Smooth muscle cell (in vitro differentiated cells): ENCODE results near the gene MYH6. TPM values are rescaled to one million over a fixed set of nuclear protein-coding genes. Genes with fewer than 3 reads are reported as not detected.
"Not testable (repeated sequence)": the region's sequence is repeated elsewhere in the genome, so short reads cannot be mapped to it uniquely, and the experiment has no call there.

Experiments
- DNase-seq: peaks from one replicate; lab custom pipeline; 2025; ENCODE audit not compliant: unreplicated experiment; lab: John Stamatoyannopoulos, UW
- H2AFZ ChIP-seq: fragments of 200-600 bp; sonication (generic); 2 replicates; pipeline ENCODE4 v1.6.0; 2016; ENCODE audit warnings: antibody characterized with exemption, low read depth, mild to moderate bottlenecking
- H3F3A ChIP-seq: fragments of 200-600 bp; sonication (generic); 2 replicates; pipeline ENCODE4 v1.6.0; 2017; ENCODE audit warnings: antibody characterized with exemption, low read depth
- H3K27ac ChIP-seq: fragments of 200-600 bp; sonication (generic); 2 replicates; pipeline ENCODE4 v1.5.1; 2016; ENCODE audit warnings: low read depth, mild to moderate bottlenecking
- H3K27me3 ChIP-seq: fragments of 200-600 bp; sonication (generic); 2 replicates; pipeline ENCODE4 v1.6.1; 2016; ENCODE audit warnings: low read depth, mild to moderate bottlenecking
- H3K36me3 ChIP-seq: fragments of 200-600 bp; sonication (generic); 2 replicates; pipeline ENCODE4 v1.5.1; 2016; ENCODE audit warnings: low read depth
- H3K4me1 ChIP-seq: fragments of 200-600 bp; sonication (generic); 2 replicates; pipeline ENCODE4 v1.5.1; 2016; ENCODE audit warnings: low read depth
- H3K4me2 ChIP-seq: fragments of 200-600 bp; sonication (generic); 2 replicates; pipeline ENCODE4 v1.6.0; 2016; ENCODE audit warnings: mild to moderate bottlenecking
- H3K4me3 ChIP-seq: fragments of 200-600 bp; sonication (generic); 2 replicates; pipeline ENCODE4 v1.5.1; 2016; ENCODE audit warnings: mild to moderate bottlenecking
- H3K79me2 ChIP-seq: fragments of 200-600 bp; sonication (generic); 2 replicates; pipeline ENCODE4 v1.6.0; 2016; ENCODE audit warnings: low read depth, mild to moderate bottlenecking
- H3K9ac ChIP-seq: fragments of 200-600 bp; sonication (generic); 2 replicates; pipeline ENCODE4 v1.6.0; 2016; ENCODE audit warnings: low read depth
- H3K9me3 ChIP-seq: fragments of 200-600 bp; sonication (generic); replicated peaks from 2 replicates; pipeline ENCODE4 v1.5.1; 2016; ENCODE audit warnings: low read depth
- H4K20me1 ChIP-seq: fragments of 200-600 bp; sonication (generic); 2 replicates; pipeline ENCODE4 v1.6.0; 2016; ENCODE audit warnings: low read depth
- WGBS: methylation state at CpG from one replicate; pipeline ENCODE4 v1.1.7; 2016; ENCODE audit warnings: low lambda C conversion rate; 5-methylcytosine and 5-hydroxymethylcytosine counted together
- polyA plus RNA-seq: library from polyadenylated mRNA; unstranded; fragments of >200 nt; fragmentation: Nextera tagmentation; extraction: Ambion mirVana; gene quantifications from 2 replicates; pipeline ENCODE4 v1.2.1, GENCODE V29; 2016
- total RNA-seq: library from RNA; depleted of rRNA; stranded (reverse); fragments of >200 nt; gene quantifications from 2 replicates; pipeline ENCODE4 v1.2.3, GENCODE V29; 2014
- TF ChIP-seq, protein P1 (sequence below): fragments of 200-600 bp; sonication (generic); IDR thresholded peaks from 2 replicates; pipeline ENCODE4 v1.5.1; 2017; ENCODE audit warnings: borderline replicate concordance, mild to moderate bottlenecking, antibody characterized with exemption; ENCODE audit not compliant: insufficient read depth, poor library complexity, severe bottlenecking

MYH6 gene
- total and polyA plus RNA-seq, 2 experiments from 2014 or later, result 0.23 TPM; not detected in 1

DNA sequence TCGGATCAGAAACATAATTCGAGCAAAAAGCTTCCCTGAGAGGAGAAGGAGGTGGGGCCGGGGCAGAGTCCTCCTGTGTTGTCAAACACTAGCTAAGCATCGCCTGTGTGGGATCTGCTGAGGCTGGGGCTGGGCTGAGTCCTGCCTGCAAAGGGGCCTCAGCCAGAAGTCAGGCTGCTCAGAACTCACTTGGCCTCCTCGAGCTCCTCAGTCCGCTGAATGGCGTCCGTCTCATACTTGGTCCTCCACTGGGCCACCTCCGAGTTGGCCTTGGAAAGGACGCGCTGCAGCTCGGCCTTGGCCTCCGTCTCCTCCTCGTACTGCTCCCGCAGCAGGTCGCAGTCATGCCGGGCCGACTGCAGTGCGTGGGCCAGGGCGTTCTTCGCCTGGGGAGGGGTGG lies 9.9 kb upstream of the MYH6 start:
- H4K20me1 ChIP-seq, result no peaks in the 10 kb centered on the region
- no peaks in the 10 kb centered on the region for H3K4me1 ChIP-seq
- H3K79me2 ChIP-seq, result no peaks in the 10 kb centered on the region
- DNase-seq, result no peak
- H3K27me3 ChIP-seq, result no peaks in the 10 kb centered on the region
- H3K9ac ChIP-seq, result no peak overlapping the region
- WGBS, result 97% methylated on average over 21 of the region's 21 CpGs
- H3K4me3 ChIP-seq, result no peak overlapping the region
- no peak overlapping the region for H3K4me2 ChIP-seq
- H3K9me3 ChIP-seq, result no peaks in the 10 kb centered on the region
- no peak overlapping the region for H3K27ac ChIP-seq
- no peak overlapping the region for H2AFZ ChIP-seq
- TF ChIP-seq, protein P1, sequence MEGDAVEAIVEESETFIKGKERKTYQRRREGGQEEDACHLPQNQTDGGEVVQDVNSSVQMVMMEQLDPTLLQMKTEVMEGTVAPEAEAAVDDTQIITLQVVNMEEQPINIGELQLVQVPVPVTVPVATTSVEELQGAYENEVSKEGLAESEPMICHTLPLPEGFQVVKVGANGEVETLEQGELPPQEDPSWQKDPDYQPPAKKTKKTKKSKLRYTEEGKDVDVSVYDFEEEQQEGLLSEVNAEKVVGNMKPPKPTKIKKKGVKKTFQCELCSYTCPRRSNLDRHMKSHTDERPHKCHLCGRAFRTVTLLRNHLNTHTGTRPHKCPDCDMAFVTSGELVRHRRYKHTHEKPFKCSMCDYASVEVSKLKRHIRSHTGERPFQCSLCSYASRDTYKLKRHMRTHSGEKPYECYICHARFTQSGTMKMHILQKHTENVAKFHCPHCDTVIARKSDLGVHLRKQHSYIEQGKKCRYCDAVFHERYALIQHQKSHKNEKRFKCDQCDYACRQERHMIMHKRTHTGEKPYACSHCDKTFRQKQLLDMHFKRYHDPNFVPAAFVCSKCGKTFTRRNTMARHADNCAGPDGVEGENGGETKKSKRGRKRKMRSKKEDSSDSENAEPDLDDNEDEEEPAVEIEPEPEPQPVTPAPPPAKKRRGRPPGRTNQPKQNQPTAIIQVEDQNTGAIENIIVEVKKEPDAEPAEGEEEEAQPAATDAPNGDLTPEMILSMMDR, result no peak
- no peaks in the 10 kb centered on the region for H3F3A ChIP-seq
- no peaks in the 10 kb centered on the region for H3K36me3 ChIP-seq

- H3K9ac ChIP-seq, DNase-seq, H3K9me3 ChIP-seq, H3K79me2 ChIP-seq, H3K27ac ChIP-seq, H4K20me1 ChIP-seq, H3K4me1 ChIP-seq, H2AFZ ChIP-seq, H3K4me3 ChIP-seq, H3K36me3 ChIP-seq, H3F3A ChIP-seq, H3K27me3 ChIP-seq, H3K4me2 ChIP-seq: not testable (repeated sequence)
- 93% methylated on average over 12 of the region's 12 CpGs for WGBS
Measured at GRCh38 chr14:23417269-23417668, 9.2 kb upstream of the MYH6 start.

DNA sequence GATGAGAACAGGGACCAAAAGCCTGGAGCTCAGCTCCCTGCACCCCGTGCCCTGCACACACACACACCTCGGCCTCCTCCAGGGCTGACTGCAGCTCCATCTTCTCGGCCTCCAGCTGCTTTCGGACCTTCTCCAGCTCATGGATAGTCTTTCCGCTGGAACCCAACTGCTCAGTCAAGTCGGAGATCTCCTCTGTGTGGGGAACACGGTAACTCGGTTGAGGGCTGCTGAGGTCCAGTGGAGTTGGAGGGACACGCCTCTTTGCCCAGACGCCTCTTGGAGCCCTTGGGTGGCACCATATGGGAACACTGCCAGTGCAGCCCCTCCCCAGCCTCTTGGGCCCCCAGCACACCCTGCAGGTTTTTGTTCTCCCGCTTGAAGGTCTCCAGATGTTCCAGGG lies 8.7 kb upstream of the MYH6 start:
- Histone ChIP-seq H3K4me1 (no peaks in the 10 kb centered on the region), H3K9ac (no peak overlapping the region), H3K27me3 (no peaks in the 10 kb centered on the region), H3K27ac (no peak overlapping the region), H3F3A (no peaks in the 10 kb centered on the region), H3K79me2 (no peaks in the 10 kb centered on the region), H3K36me3 (no peaks in the 10 kb centered on the region), H3K9me3 (no peaks in the 10 kb centered on the region), H3K4me2 (no peak overlapping the region), H4K20me1 (no peaks in the 10 kb centered on the region), H2AFZ (no peak overlapping the region), H3K4me3 (no peak overlapping the region)
- TF ChIP-seq, protein P1, result no peak
- WGBS, result 92% methylated on average over 11 of the region's 11 CpGs
- no peak for DNase-seq

DNA sequence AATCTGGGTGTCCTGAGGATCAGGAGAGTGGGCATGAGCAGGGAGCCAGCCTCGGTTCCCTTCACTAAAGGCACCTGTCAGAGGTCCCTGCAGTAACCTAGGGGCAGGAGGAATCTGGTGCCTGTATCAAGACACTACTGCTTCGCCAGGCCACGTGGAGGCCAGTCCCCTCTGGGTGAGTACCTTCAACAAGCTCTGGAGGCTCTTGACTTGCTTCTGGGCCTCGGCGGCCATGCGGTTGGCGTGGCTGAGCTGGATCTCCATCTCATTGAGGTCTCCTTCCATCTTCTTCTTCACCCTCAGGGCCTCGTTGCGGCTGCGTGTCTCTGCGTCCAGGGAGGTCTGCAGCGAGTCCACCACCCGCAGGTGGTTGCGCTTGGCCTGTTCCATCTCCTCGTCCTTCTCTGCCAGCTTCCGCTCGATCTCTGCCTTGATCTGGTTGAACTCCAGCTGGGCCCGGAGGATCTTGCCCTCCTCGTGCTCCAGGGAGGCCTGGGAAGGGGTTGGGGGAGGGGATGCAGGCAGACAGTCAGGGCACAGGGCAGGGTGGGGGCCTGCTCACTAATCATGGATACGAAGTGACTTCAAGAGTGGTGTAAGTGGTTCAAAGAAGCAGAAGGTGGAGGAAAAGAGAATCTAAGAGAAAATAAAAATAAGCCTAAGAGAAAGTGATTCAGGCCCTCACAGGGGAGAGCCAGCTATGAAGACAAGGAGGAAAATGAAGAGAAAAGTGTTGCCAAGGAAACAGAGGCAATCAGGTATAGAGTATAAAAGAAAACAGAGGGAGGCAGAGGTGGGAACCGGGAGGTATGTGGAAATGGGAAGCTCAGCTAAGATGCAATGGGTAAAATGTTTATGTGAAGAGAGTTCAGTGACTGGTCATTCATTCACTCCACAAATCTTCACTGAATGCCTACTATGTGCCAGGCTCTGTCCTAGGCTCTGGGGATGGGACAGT lies 8.0 kb upstream of the MYH6 start:
- no peaks in the 10 kb centered on the region for H3K27me3 ChIP-seq
- no peak for DNase-seq
- no peak overlapping the region for H3K27ac ChIP-seq
- TF ChIP-seq, protein P1, result no peak
- no peaks in the 10 kb centered on the region for H4K20me1 ChIP-seq
- H3K4me3 ChIP-seq, result no peak overlapping the region
- no peak overlapping the region for H2AFZ ChIP-seq
- no peaks in the 10 kb centered on the region for H3K9me3 ChIP-seq
- H3K4me1 ChIP-seq, result no peaks in the 10 kb centered on the region
- no peaks in the 10 kb centered on the region for H3K36me3 ChIP-seq
- H3K79me2 ChIP-seq, result no peaks in the 10 kb centered on the region
- 91% methylated on average over 21 of the region's 21 CpGs for WGBS
- no peak overlapping the region for H3K4me2 ChIP-seq
- no peak overlapping the region for H3K9ac ChIP-seq
- H3F3A ChIP-seq, result no peaks in the 10 kb centered on the region
